Coronary artery (tissue), 2 donors: ENCODE data around the gene EIF2B2.

Experiments
- DNase-seq: peaks from one replicate; pipeline ENCODE4 v3.0.0-alpha.2; 2017; ENCODE audit warnings: low spot score
- H3K27ac ChIP-seq, 2 donors: fragments of 200-600 bp; sonication (generic); one replicate each; pipeline ENCODE4 v1.5.1; 2016 to 2019
- H3K4me3 ChIP-seq: fragments of 200-600 bp; sonication (generic); 2 replicates; pipeline ENCODE4 v1.5.1; 2016; ENCODE audit warnings: mild to moderate bottlenecking, moderate library complexity
- CTCF ChIP-seq: fragments of 200-600 bp; sonication (generic); IDR thresholded peaks from one replicate; pipeline ENCODE4 v1.5.1; 2019; ENCODE audit warnings: antibody characterized with exemption

Gene EIF2B2

DNA sequence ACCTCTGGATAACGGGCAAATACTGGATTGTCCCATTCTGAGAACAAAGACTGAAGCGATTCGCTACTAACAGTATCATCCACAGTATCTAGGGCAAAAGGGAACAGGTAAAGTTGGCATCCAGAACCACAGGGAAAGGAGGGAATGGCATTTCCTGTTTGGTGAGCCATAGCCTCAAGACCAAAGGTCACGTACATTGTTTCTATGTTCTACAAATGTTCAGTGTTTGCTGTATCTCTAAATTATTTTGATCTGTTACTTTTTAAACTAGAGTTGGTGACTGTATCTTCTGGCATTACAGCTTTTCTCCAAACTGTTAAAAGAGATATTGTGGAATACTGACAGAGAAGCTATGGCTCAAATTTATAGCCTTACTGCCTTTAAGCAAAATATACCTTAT, 38.9 kb downstream of the EIF2B2 start:
- Histone ChIP-seq H3K4me3 (no peak overlapping the region), H3K27ac (no peak overlapping the region)
- TF ChIP-seq CTCF, result no peak
- no peak for DNase-seq

DNA sequence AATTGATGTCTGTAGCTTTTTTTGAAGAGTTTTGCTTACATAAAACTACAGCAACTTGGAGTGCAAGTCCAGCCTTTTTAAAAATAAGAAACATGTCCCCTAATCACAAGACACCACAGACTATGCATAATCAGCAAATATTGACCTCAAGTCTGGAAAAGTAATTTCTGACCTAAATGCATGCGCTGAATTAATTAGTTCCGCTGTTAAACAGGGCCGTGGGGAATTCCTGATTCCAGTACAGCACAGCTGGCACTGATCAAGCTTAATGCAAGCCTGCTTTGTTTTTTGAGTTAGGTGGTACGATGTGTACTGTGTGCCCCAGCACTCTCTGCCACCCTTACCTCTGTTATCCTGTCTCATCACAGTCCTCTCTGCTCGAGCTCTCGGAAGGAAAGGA, 39.3 kb downstream of the EIF2B2 start:
- no peak for TF ChIP-seq CTCF
- Histone ChIP-seq H3K4me3 (no peak overlapping the region), H3K27ac (no peak overlapping the region)
- DNase-seq, result no peak

DNA sequence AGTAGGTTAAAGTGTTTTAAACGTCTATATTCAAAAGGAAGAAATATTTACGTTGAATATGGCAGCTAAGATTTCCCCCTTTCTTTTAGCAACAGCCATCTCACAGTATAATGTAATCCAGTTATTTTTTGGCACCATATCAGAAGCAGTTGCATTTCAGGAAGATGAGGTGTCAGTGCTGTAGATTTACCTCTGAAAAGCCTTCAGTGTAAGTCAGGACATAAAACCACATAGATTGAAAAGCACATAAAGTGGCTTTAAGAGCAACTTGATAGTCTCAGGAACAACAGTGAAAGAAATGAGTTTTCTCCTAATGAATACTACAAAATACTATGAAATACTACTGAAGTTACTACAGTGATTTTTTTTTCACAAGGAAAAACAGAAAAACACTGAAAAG, 41.6 kb downstream of the EIF2B2 start:
- H3K27ac ChIP-seq, result no peak overlapping the region
- no peak for DNase-seq
- TF ChIP-seq CTCF, result no peak
- no peak overlapping the region for H3K4me3 ChIP-seq

- TF ChIP-seq CTCF, result no peak
- DNase-seq, result no peak
- Histone ChIP-seq H3K27ac (no peak overlapping the region), H3K4me3 (no peak overlapping the region)
These were observed 42.0 kb downstream of the EIF2B2 start for GRCh38 chr14:75044752-75045151.

DNA sequence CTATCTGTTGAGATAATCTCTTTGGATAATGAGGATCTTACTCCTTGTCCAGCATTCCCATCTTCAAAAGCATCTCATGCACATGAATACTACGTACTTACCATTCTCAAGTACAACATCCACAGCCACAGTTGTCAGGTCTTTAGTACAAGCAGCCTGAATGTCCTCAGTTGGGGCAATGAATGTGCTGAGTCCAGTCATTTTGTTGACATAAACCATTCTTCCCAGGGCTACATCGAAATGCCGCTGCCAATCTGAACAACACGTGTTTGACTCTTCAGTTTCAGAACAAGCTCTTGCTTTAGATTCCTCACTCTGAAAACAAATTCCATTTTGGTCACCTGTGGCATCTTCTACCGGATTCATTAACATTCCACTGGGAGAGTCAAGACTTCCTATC, 43.6 kb downstream of the EIF2B2 start:
- Histone ChIP-seq H3K4me3 (no peak overlapping the region), H3K27ac (no peak overlapping the region)
- DNase-seq, result no peak

DNA sequence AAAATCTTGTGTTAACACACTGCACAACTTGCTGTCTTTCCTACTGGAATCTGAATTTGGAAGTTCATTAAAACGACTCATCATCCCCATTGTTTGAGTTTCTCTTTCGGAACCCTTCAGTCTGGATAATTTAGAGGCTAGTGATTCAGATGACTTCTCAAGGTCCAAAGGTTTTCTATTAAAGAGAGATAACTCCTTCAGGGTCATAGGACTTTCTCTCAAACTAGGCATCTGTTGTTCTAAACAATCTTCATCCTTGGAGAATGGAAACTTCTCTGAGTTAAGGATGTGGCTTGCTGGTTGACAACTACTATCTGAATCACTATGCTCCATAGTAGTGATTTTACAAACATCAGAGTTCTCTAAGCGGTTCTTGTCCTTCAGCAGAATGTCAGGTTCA, 44.2 kb downstream of the EIF2B2 start:
- TF ChIP-seq CTCF, result no peak
- no peak overlapping the region for H3K4me3 ChIP-seq
- no peak overlapping the region for H3K27ac ChIP-seq
- no peak for DNase-seq

More for the DNA sequence above, 43.6 kb downstream of the EIF2B2 start:
- TF ChIP-seq CTCF, result no peak

DNA sequence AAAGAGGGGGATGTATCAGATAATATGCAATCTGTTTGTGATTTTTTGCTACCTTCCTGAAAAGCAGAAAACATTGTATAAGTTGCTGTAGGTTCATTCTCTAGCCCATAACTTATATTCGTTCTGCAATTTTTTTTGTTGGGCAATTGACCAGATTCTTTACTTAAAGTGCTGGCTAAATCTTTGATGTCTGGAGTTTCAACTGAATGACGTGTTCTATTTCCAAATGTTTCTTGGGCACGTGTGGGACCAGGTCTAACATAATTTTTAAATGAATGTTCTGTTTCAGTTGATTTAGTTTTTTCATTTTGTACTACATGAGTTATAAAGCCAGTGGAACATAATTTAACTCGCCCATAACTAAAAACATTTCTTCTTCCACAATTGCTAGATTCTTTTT, 44.8 kb downstream of the EIF2B2 start:
- DNase-seq, result no peak
- Histone ChIP-seq H3K4me3 (no peak overlapping the region), H3K27ac (no peak overlapping the region)
- no peak for TF ChIP-seq CTCF
